ENCODE measurements around the gene AGPAT2.

DNA sequence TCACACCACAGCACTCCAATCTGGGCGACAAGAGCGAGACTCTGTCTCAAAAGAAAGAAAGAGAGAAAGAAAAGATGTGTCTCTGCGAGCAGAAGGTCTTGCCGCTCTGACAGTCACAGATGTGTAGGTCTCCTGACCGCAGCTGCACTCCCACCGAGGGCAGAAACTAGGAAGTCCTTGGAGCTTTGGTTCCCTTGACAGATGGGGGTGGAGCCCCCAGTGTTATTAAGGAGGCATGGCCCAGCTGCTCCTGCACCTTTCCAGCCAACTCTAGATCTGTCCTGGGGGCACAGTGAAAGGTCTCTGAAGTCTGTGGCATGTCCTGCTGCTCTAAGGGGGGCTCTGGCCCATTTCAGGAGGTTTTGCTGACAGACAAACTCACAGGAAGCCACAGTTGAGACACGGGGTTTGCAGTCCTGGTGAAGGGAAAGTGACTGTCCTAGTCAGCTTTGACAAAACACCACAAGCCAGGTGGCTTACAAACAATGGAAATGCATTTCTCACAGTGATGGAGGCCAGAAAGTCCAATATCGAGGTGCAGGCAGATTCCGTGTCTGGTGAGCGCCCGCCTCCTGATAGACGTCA is 16.1 kb upstream of the AGPAT2 start:
- TF ChIP-seq, protein P1, sequence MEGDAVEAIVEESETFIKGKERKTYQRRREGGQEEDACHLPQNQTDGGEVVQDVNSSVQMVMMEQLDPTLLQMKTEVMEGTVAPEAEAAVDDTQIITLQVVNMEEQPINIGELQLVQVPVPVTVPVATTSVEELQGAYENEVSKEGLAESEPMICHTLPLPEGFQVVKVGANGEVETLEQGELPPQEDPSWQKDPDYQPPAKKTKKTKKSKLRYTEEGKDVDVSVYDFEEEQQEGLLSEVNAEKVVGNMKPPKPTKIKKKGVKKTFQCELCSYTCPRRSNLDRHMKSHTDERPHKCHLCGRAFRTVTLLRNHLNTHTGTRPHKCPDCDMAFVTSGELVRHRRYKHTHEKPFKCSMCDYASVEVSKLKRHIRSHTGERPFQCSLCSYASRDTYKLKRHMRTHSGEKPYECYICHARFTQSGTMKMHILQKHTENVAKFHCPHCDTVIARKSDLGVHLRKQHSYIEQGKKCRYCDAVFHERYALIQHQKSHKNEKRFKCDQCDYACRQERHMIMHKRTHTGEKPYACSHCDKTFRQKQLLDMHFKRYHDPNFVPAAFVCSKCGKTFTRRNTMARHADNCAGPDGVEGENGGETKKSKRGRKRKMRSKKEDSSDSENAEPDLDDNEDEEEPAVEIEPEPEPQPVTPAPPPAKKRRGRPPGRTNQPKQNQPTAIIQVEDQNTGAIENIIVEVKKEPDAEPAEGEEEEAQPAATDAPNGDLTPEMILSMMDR (conservative IDR thresholded peaks at IDR 0.05; ENCODE audit: low read depth, low read length) = no peak
- no peak for TF ChIP-seq EZH2 (IDR thresholded peaks at IDR 0.05; ENCODE audit: low read length, unreplicated experiment)
- TF ChIP-seq EZH2phosphoT487 (IDR thresholded peaks at IDR 0.05; ENCODE audit: borderline replicate concordance, low read length) = no peak
